BE2C (cell line): ENCODE results near the gene SELENOW.

Experiments used
- DNase-seq: peaks from one replicate; pipeline ENCODE4 v3.0.0-alpha.2; 2020
- H3K27me3 ChIP-seq: fragments of 250-450 bp; sonication (Bioruptor Pico); 2 replicates; pipeline ENCODE4 v1.5.1; 2020; ENCODE audit warnings: mild to moderate bottlenecking
- H3K36me3 ChIP-seq: fragments of 250-450 bp; sonication (Bioruptor Pico); 2 replicates; pipeline ENCODE4 v1.5.1; 2020; ENCODE audit warnings: mild to moderate bottlenecking
- H3K4me1 ChIP-seq: fragments of 250-450 bp; sonication (Bioruptor Pico); 2 replicates; pipeline ENCODE4 v1.5.1; 2020
- H3K4me3 ChIP-seq: 2 replicates; pipeline ENCODE4 v1.5.1; 2011; ENCODE audit warnings: low read depth, low read length
- H3K9me3 ChIP-seq: fragments of 250-450 bp; sonication (Bioruptor Pico); 2 replicates; pipeline ENCODE4 v1.5.1; 2020
- TF ChIP-seq, protein P1 (sequence below): IDR thresholded peaks from 2 replicates; pipeline ENCODE4 v1.5.1; 2012; ENCODE audit warnings: mild to moderate bottlenecking, low read depth, low read length

The SELENOW gene

GRCh38 chr19:47755762-47756626 lies 22.5 kb upstream of the SELENOW start:
- H3K4me1 ChIP-seq = no peaks in the 10 kb centered on the region
- H3K9me3 ChIP-seq = no peaks in the 10 kb centered on the region
- no peak for DNase-seq
- H3K36me3 ChIP-seq = peaks cover 81% of the 10 kb centered on the region
- TF ChIP-seq, protein P1, sequence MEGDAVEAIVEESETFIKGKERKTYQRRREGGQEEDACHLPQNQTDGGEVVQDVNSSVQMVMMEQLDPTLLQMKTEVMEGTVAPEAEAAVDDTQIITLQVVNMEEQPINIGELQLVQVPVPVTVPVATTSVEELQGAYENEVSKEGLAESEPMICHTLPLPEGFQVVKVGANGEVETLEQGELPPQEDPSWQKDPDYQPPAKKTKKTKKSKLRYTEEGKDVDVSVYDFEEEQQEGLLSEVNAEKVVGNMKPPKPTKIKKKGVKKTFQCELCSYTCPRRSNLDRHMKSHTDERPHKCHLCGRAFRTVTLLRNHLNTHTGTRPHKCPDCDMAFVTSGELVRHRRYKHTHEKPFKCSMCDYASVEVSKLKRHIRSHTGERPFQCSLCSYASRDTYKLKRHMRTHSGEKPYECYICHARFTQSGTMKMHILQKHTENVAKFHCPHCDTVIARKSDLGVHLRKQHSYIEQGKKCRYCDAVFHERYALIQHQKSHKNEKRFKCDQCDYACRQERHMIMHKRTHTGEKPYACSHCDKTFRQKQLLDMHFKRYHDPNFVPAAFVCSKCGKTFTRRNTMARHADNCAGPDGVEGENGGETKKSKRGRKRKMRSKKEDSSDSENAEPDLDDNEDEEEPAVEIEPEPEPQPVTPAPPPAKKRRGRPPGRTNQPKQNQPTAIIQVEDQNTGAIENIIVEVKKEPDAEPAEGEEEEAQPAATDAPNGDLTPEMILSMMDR = no peak
- no peak overlapping the region for H3K4me3 ChIP-seq
- no peaks in the 10 kb centered on the region for H3K27me3 ChIP-seq

- Histone ChIP-seq H3K9me3 (no peaks in the 10 kb centered on the region), H3K27me3 (no peaks in the 10 kb centered on the region), H3K4me1 (no peaks in the 10 kb centered on the region), H3K4me3 (no peak overlapping the region), H3K36me3 (peaks cover 75% of the 10 kb centered on the region)
- TF ChIP-seq, protein P1 = no peak
- no peak for DNase-seq
Observed at GRCh38 chr19:47756627-47756929, 21.9 kb upstream of the SELENOW start.

DNA sequence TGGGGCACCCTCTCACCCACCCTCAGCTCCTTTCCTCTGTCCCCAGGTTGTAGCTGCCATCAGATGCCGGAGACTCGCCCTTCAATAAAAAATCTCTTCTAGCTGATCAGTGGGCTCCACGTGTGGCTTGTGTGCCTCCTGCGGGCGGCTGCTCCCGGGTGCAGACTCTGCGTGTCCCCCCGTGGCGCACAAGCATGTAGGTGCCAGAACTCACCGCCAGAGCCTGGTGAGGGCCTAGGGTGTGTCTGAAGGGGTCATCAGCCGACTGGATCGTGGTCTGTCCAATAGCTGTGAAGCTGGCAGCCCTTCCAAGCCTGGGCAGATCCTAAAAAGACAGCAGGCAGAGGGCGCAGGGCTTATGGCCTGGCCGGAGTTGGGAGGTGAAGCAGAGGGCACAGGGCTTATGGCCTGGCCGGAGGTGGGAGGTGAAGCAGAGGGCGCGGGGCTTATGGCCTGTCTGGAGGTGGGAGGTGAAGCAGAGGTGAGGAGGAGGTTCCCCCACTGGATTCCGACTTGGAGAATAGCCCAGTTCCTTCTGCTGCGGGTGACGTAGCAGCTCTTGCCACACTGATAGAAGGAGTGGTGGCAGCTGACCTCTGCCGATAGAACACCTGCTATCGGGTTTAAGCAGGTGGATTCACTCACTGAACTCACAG lies 21.4 kb upstream of the SELENOW start:
- Histone ChIP-seq H3K27me3 (no peaks in the 10 kb centered on the region), H3K4me1 (no peaks in the 10 kb centered on the region), H3K4me3 (no peak overlapping the region), H3K9me3 (no peaks in the 10 kb centered on the region), H3K36me3 (peaks cover 70% of the 10 kb centered on the region)
- TF ChIP-seq, protein P1 = no peak
- DNase-seq = no peak

- Histone ChIP-seq H3K4me1 (no peaks in the 10 kb centered on the region), H3K9me3 (no peaks in the 10 kb centered on the region), H3K27me3 (no peaks in the 10 kb centered on the region), H3K4me3 (no peak overlapping the region), H3K36me3 (peaks cover 63% of the 10 kb centered on the region)
- no peak for DNase-seq
- TF ChIP-seq, protein P1 = no peak
Observed at GRCh38 chr19:47757617-47758442, 20.7 kb upstream of the SELENOW start.

DNA sequence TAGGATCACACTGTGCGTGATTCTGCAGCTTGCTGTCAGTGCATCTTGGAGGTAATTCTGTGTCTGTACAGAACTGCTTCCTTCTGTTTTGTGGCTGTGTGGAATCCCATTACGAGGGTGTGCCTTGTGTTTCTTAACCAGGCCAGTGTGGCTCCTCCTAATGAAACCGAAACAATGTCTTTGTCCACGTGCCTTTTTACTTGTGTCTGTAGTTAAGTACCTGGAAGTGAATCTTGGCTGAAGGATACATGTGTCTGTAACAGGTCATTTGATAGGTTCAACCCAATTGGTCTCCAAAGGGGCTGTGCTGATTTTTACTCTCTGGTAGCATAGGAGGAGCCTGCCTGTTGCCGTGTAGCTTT lies 20.1 kb upstream of the SELENOW start:
- Histone ChIP-seq H3K27me3 (no peaks in the 10 kb centered on the region), H3K4me1 (no peaks in the 10 kb centered on the region), H3K9me3 (no peaks in the 10 kb centered on the region), H3K36me3 (peaks cover 57% of the 10 kb centered on the region), H3K4me3 (no peak overlapping the region)
- no peak for DNase-seq
- TF ChIP-seq, protein P1 = no peak

GRCh38 chr19:47760632-47760999 lies 17.9 kb upstream of the SELENOW start:
- Histone ChIP-seq H3K9me3 (no peaks in the 10 kb centered on the region), H3K27me3 (no peaks in the 10 kb centered on the region), H3K4me3 (no peak overlapping the region), H3K4me1 (no peaks in the 10 kb centered on the region), H3K36me3 (peaks cover 35% of the 10 kb centered on the region)
- TF ChIP-seq, protein P1 = no peak
- no peak for DNase-seq
